GM12878 (cell line): ENCODE data around the gene OOSP2. TPM values are rescaled to one million over a fixed set of nuclear protein-coding genes. Genes with fewer than 3 reads are reported as not detected.

Source experiments
- ATAC-seq: fragments of 200-7000 bp; cut with Tn5 transposase; 3 replicates; pipeline ENCODE4 v1.9.1; 2020; ENCODE audit warnings: mild to moderate bottlenecking, moderate library complexity
- BruUV-seq: library from RNA; stranded (reverse); fragments of 400-500 nt; replicated peaks from 2 replicates; lab custom pipeline; 2021; lab: Mats Ljungman, UMichigan
- CTCF ChIA-PET: fragments of 300-600 bp; sonication (Branson Sonifier 250); formaldehyde crosslinking; extraction: SDS; loops from one replicate; lab custom pipeline; 2021; ENCODE audit warnings: inconsistent platforms; lab: Yijun Ruan, JAX
- POLR2A ChIA-PET: fragments of 350-600 bp; formaldehyde crosslinking; extraction: SDS; loops from one replicate; lab custom pipeline; 2021; ENCODE audit warnings: inconsistent platforms; lab: Charles Lee
- RAD21 ChIA-PET: fragments of 300-600 bp; sonication (Branson Sonifier 250); formaldehyde crosslinking; loops from one replicate; lab custom pipeline; 2023; ENCODE audit warnings: antibody characterized with exemption; ENCODE audit not compliant: unreplicated experiment; lab: Charles Lee
- SMC1A ChIA-PET: fragments of 300-600 bp; sonication (Branson Sonifier 250); formaldehyde crosslinking; loops from one replicate; lab custom pipeline; 2023; ENCODE audit not compliant: unreplicated experiment, uncharacterized antibody; lab: Charles Lee
- DNase-seq: peaks from one replicate; pipeline ENCODE4 v3.0.0-alpha.2; 2011; ENCODE audit warnings: low read depth, low spot score
- FAIRE-seq: peaks from 3 replicates; lab custom pipeline; 2011; peaks lifted over from hg19 to GRCh38; lab: Jason Lieb, UNC
- H2AFZ ChIP-seq: 2 replicates; pipeline ENCODE4 v1.6.0; 2011; ENCODE audit warnings: low read depth, low read length, control low read depth; ENCODE audit not compliant: control insufficient read depth
- H3K27ac ChIP-seq: 2 replicates; pipeline ENCODE4 v1.5.1; 2011; ENCODE audit warnings: control low read depth; ENCODE audit not compliant: control insufficient read depth, insufficient read depth
- H3K27me3 ChIP-seq, 2 experiments: replicated peaks in 1 of 2; 2 replicates each; pipeline versions ENCODE4 v1.6.0 to v1.6.1; 2011; ENCODE audit warnings: low read length in 1 of 2; ENCODE audit not compliant: control insufficient read depth in 2 of 2, insufficient read depth in 2 of 2
- H3K36me3 ChIP-seq, 2 experiments: 2 replicates each; pipeline ENCODE4 v1.5.1; 2011; ENCODE audit warnings: low read length in 1 of 2; ENCODE audit not compliant: control insufficient read depth in 2 of 2, insufficient read depth in 2 of 2
- H3K4me1 ChIP-seq: 2 replicates; pipeline ENCODE4 v1.6.1; 2011; ENCODE audit warnings: mild to moderate bottlenecking, low read length, moderate library complexity, mixed read lengths; ENCODE audit not compliant: control insufficient read depth, insufficient read depth
- H3K4me2 ChIP-seq: 2 replicates; pipeline ENCODE4 v1.6.0; 2011; ENCODE audit warnings: control low read depth; ENCODE audit not compliant: control insufficient read depth, insufficient read depth
- H3K4me3 ChIP-seq: fragments of 200-600 bp; sonication (generic); 2 replicates; pipeline ENCODE4 v1.5.1; 2016
- H3K79me2 ChIP-seq: 2 replicates; pipeline ENCODE4 v1.6.0; 2011; ENCODE audit warnings: low read length; ENCODE audit not compliant: control insufficient read depth, insufficient read depth
- H3K9ac ChIP-seq: 2 replicates; pipeline ENCODE4 v1.8.0; 2011; ENCODE audit warnings: low read length, control low read depth, mixed read lengths; ENCODE audit not compliant: control insufficient read depth, insufficient read depth
- H3K9me3 ChIP-seq: replicated peaks from 3 replicates; pipeline ENCODE4 v1.5.1; 2011; ENCODE audit warnings: mild to moderate bottlenecking, low read length; ENCODE audit not compliant: control insufficient read depth, insufficient read depth
- H4K20me1 ChIP-seq: 2 replicates; pipeline ENCODE4 v1.6.0; 2011; ENCODE audit not compliant: control insufficient read depth, insufficient read depth
- CREM ChIP-seq: IDR thresholded peaks from 2 replicates; pipeline ENCODE4 v1.6.1; 2014; ENCODE audit warnings: antibody characterized with exemption, low read depth
- DPF2 ChIP-seq: fragments of 450-650 bp; IDR thresholded peaks from 2 replicates; pipeline ENCODE4 v1.6.1; 2017; ENCODE audit warnings: mild to moderate bottlenecking
- IKZF1 ChIP-seq: fragments of 450-650 bp; conservative IDR thresholded peaks from 2 replicates; pipeline ENCODE4 v1.6.1; 2017; ENCODE audit warnings: antibody characterized with exemption, mild to moderate bottlenecking
- KAT2A ChIP-seq: conservative IDR thresholded peaks from 2 replicates; pipeline ENCODE4 v1.6.1; 2011; ENCODE audit warnings: low read depth, low read length; ENCODE audit not compliant: control insufficient read depth
- POU2F2 ChIP-seq: IDR thresholded peaks from 3 replicates; pipeline ENCODE4 v1.6.1; 2011; ENCODE audit warnings: low read depth, mild to moderate bottlenecking, low read length, borderline replicate concordance
- RB1 ChIP-seq: fragments of 450-650 bp; formaldehyde crosslinking; IDR thresholded peaks from 2 replicates; pipeline ENCODE4 v1.6.1; 2017; ENCODE audit warnings: mild to moderate bottlenecking, borderline replicate concordance
- STAT1 ChIP-seq: fragments of 450-650 bp; conservative IDR thresholded peaks from 2 replicates; pipeline ENCODE4 v1.6.1; 2014; ENCODE audit warnings: antibody characterized with exemption, mild to moderate bottlenecking
- ZBTB33 ChIP-seq: fragments of 450-650 bp; IDR thresholded peaks from 2 replicates; pipeline ENCODE4 v1.6.1; 2017; ENCODE audit warnings: mild to moderate bottlenecking
- ZNF207 ChIP-seq: fragments of 450-650 bp; IDR thresholded peaks from 2 replicates; pipeline ENCODE4 v1.6.1; 2014; ENCODE audit warnings: antibody characterized with exemption, mild to moderate bottlenecking, borderline replicate concordance
- ZNF217 ChIP-seq: fragments of 450-650 bp; IDR thresholded peaks from 2 replicates; pipeline ENCODE4 v1.6.1; 2017; ENCODE audit warnings: antibody characterized with exemption, mild to moderate bottlenecking
- WGBS: methylation state at CpG from one replicate; pipeline ENCODE4 v1.1.6; 2016; ENCODE audit warnings: low lambda C conversion rate; ENCODE audit not compliant: insufficient replicate concordance, insufficient coverage; ENCODE audit errors: missing lambda C conversion rate; 5-methylcytosine and 5-hydroxymethylcytosine counted together
- in situ Hi-C: fragments of 300-500 bp; cut with MboI; formaldehyde crosslinking; loops from 9 replicates; pipeline ENCODE4 v1.14.3; 2018; ENCODE audit warnings: mixed read lengths
- intact Hi-C: fragments of 100-400 bp; cut with micrococcal nuclease; formaldehyde crosslinking; loops from one replicate; pipeline ENCODE4 v1.14.2; 2022; ENCODE audit not compliant: unreplicated experiment
- polyA plus RNA-seq, 11 experiments: library from polyadenylated mRNA; depleted of rRNA in 4 of 11; unstranded in 6 of 11; stranded (reverse) in 5 of 11; fragments of >200 nt; fragmentation: Nextera tagmentation in 4 of 11; fragmentation: Illumina TruSeq in 1 of 11; extraction: Ambion mirVana in 4 of 11; extraction: Trizol in 1 of 11; gene quantifications; 1 replicate in 1 of 11; 2 replicates in 10 of 11; pipeline versions ENCODE4 v1.2.1 to v1.2.3, GENCODE V29; 2011 to 2016; ENCODE audit warnings: inconsistent platforms in 2 of 11, missing spikeins in 2 of 11, low read depth in 1 of 11
- total RNA-seq, 4 experiments: library from RNA; depleted of rRNA in 3 of 4; stranded (reverse); fragments of >200 nt in 3 of 4; fragmentation: Illumina TruSeq in 1 of 4; extraction: Trizol in 1 of 4; gene quantifications; 2 replicates each; pipeline versions ENCODE4 v1.2.1 to v1.2.3, GENCODE V29; 2013 to 2021
- TF ChIP-seq, protein P1 (sequence below): fragments of 450-650 bp; IDR thresholded peaks from 2 replicates; pipeline ENCODE4 v1.6.1; 2018; ENCODE audit warnings: borderline replicate concordance, mild to moderate bottlenecking; ENCODE audit not compliant: partially characterized antibody

The OOSP2 gene
- total and polyA plus RNA-seq, 10 of the 15 experiments (the other 5 are each of a cell fraction or from before 2014, with no cell fraction given), result not detected

GRCh38 chr11:59990421-59990820, 49.8 kb upstream of the OOSP2 start (continued):
- TF ChIP-seq ZBTB33, result no peak
- TF ChIP-seq KAT2A, result no peak

DNA sequence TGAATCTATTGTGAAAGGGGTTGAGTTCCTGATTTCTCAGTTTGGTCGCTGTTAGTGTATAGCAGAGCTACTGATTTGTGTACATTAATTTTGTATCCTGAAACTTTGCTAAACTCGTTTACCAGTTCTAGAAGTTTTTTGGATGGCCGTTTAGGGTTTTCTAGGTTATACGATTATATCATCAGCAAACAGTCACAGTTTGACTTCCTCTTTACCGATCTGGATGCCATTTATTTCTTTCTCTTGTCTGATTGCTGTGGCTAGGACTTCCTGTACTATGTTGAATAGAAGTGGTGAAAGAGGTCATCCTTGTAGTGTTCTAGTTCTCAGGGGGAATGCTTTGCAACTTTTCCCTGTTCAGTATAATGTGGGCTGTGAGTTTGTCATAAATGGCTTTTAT, 47.8 kb upstream of the OOSP2 start:
- FAIRE-seq (no peak), ATAC-seq (no peak), DNase-seq (no peak)
- ChIA-PET CTCF (no interaction called here), SMC1A (no interaction called here), POLR2A (no interaction called here), RAD21 (no interaction called here)
- Histone ChIP-seq H3K27ac (no peak overlapping the region), H3K4me3 (no peak overlapping the region), H3K9me3 (no peaks in the 10 kb centered on the region), H3K36me3 (no peaks in the 10 kb centered on the region), H2AFZ (no peak overlapping the region), H3K27me3 (no peaks in the 10 kb centered on the region), H4K20me1 (no peaks in the 10 kb centered on the region), H3K9ac (no peak overlapping the region), H3K4me2 (no peak overlapping the region), H3K79me2 (no peaks in the 10 kb centered on the region), H3K4me1 (no peaks in the 10 kb centered on the region)
- no peak for TF ChIP-seq RB1
- TF ChIP-seq STAT1, result no peak
- BruUV-seq, result no TSS peak
- intact Hi-C loops (no loop called here), in situ Hi-C loops (no loop called here)
- 0% methylated on average over 5 of the region's 5 CpGs for WGBS

DNA sequence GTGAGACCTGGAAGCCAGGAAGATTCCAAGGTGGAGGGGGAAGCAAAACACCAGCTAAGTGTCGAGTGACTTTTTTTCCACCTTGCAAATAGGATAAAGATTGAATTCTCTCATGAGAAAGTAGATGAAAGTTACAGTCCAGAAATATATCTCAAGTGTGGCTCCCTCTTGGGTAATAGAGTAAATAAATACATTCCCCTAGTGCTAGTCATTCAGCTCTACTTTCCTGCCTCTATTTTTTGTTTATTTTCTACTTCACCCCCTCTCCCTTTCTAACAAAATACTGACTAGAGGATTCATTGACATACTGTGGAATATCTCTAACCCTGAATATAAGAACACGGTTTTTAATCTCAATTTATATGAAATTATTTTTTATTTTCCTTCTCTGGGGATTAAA, 42.4 kb upstream of the OOSP2 start:
- no peak overlapping the region for H3K9ac ChIP-seq
- FAIRE-seq (no peak), ATAC-seq (no peak), DNase-seq (no peak)
- H3K36me3 ChIP-seq, result no peaks in the 10 kb centered on the region
- H3K4me1 ChIP-seq, result no peaks in the 10 kb centered on the region
- no peak overlapping the region for H3K27ac ChIP-seq
- H4K20me1 ChIP-seq, result no peaks in the 10 kb centered on the region
- in situ Hi-C loops (no loop called here), intact Hi-C loops (no loop called here)
- H3K4me2 ChIP-seq, result no peak overlapping the region
- H3K27me3 ChIP-seq, result no peaks in the 10 kb centered on the region; a peak in 1 of 4 replicates
- ChIA-PET RAD21 (no interaction called here), CTCF (no interaction called here), SMC1A (interaction anchor here (1.9 kb wide), 1 partner anchor 17 kb away, joined by 4 read pairs; no protein-coding TSS in a partner anchor), POLR2A (no interaction called here)
- no peaks in the 10 kb centered on the region for H3K79me2 ChIP-seq
- no peaks in the 10 kb centered on the region for H3K9me3 ChIP-seq
- no peak overlapping the region for H3K4me3 ChIP-seq
- no TSS peak for BruUV-seq
- H2AFZ ChIP-seq, result no peak overlapping the region
- WGBS, result 3% methylated on average over 2 of the region's 2 CpGs
- TF ChIP-seq POU2F2 (no peak), ZNF207 (no peak), CREM (no peak), IKZF1 (no peak), DPF2 (no peak), ZNF217 (no peak)
- TF ChIP-seq, protein P1, sequence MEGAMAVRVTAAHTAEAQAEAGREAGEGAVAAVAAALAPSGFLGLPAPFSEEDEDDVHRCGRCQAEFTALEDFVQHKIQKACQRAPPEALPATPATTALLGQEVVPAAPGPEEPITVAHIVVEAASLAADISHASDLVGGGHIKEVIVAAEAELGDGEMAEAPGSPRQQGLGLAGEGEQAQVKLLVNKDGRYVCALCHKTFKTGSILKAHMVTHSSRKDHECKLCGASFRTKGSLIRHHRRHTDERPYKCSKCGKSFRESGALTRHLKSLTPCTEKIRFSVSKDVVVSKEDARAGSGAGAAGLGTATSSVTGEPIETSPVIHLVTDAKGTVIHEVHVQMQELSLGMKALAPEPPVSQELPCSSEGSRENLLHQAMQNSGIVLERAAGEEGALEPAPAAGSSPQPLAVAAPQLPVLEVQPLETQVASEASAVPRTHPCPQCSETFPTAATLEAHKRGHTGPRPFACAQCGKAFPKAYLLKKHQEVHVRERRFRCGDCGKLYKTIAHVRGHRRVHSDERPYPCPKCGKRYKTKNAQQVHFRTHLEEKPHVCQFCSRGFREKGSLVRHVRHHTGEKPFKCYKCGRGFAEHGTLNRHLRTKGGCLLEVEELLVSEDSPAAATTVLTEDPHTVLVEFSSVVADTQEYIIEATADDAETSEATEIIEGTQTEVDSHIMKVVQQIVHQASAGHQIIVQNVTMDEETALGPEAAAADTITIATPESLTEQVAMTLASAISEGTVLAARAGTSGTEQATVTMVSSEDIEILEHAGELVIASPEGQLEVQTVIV, result no peak
